GM21723 (cell line): ENCODE results near the gene DISC1.

Experiments
- ATAC-seq: cut with Tn5 transposase; IDR thresholded peaks from one replicate; pipeline ENCODE4 v1.9.1; 2021; ENCODE audit warnings: mild to moderate bottlenecking, moderate library complexity; ENCODE audit not compliant: unreplicated experiment

DISC1 gene

DNA sequence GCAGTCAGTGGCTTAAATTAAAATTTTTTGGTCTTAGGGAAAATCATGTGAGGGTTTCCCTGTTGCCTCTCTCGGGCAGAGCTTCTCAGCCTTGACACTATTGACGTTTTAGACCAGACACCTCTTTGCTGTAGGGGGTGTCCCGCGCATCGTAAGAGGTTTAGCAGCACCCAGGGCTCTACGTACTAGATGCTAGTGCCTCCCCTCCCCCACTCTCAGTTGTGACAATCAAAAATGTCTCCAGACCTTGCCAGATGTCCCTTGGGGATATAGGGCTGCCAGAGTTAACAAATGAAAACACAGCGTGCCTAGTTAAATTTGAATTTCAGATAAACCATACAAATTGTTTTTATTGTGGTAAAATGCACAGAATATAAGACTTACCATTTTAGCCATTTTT is 293.3 kb downstream of the DISC1 start:
- ATAC-seq: no peak

DNA sequence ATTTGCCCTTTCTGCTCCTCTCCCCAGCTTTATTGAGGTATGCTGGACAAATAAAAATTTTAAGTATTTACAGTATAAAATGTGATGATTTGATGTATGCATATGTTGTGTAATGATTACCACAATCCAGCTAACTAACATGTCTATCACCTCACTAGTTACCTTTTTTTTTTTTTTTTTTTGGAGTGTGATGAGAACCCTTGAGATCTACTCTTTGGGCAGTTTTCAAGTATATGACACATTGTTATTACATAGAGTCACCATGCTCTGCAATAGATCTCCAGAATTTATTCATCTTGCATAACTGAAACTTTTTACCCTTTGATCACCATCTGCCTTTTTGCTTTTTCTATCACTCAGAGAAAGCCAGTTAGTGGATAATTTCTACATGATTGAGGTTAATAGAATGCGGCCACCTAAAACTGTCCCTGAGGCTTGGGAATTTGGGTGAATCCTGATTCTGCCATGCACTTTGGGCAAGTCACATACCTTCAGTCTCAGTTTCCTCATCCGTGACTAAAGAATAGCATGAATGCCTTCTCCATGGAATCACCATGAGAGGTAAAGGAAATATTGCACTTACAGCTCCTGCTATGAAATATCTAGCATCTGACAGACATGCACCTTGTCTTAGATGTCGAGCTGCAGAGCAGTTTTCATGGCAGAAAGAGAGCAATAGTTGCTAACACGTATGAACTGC is 295.2 kb downstream of the DISC1 start:
- ATAC-seq: no peak

DNA sequence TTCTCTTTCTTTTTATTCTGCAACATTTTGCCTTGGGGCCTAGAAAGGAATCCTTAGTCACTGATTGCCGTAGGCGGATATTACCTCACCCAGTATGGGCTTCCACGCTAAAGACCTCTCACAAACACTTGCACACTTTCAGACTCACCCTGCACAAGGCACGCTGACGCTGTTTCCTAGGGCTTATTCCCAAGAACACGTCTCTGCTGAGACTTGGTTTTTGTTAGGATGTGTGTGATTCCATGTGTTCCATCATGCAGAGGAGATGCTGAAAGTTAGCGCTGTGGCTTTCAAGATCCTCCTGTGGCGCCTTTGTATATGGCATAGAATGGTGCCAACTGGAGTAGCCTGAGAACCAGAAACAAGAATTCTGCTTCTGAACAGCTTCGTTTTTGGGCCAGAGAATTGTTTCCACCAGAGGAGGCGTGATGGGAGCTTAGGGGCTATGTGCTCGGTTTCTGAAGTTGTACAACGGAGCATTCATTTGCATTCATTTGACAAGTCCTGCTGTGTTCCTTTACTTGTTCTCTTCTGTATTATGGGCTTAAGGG is 297.0 kb downstream of the DISC1 start:
- no peak for ATAC-seq

DNA sequence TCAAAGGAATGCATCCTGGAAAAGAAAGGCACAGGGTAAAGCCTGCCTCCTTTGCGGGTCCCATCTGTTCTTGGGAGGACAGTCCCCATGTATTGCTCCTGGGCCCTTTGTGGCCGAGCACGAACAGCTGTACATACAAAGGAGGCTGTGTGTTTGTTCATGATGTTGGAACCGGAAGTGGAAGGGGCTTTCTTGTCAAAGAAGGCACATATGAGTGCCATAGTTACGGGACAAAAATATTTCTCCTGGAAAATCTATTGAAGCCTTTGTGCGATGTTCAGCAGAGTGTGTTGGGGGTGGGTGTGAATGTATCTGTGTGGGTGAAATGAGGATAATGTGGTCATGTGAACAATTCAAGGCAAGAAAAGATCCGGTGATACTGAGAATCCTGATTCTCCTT is 297.6 kb downstream of the DISC1 start:
- no peak for ATAC-seq

DNA sequence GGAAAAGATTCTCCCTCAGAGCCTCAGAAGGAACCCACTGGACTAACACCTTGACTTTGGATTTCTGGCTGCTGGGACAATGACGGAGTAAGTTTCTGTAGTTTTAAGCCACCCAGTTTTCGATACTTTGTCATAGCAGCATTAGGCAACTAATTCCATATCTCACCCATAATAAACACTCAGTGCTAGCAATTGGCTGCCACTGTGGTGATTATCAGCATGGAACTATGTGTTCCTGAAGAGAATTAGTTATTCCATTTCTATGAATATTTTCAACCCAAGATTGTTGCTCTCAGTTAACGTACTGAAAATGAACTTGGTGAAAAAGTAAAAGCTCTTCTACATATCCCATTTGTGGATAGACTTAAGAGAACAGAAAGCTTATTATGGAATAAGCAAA is 299.3 kb downstream of the DISC1 start:
- ATAC-seq: no peak

DNA sequence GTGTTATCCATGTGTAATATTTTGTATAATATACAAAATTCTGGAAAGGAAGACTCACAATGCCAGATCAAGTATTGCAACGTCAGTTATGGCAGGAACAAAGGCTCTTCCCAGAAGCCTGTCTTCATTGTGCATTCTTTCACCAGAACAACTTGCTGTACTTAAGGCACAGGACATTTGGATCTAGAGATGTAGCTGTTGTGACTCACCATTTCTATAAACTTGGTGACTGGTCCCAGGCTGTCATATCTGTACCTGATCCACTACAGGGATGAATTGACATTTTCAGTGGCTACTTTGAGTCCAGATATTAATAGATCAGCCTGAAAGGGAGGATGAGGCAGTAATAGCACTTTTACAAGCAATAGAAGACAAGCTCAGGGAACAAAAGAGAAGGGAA is 299.8 kb downstream of the DISC1 start:
- no peak for ATAC-seq

DNA sequence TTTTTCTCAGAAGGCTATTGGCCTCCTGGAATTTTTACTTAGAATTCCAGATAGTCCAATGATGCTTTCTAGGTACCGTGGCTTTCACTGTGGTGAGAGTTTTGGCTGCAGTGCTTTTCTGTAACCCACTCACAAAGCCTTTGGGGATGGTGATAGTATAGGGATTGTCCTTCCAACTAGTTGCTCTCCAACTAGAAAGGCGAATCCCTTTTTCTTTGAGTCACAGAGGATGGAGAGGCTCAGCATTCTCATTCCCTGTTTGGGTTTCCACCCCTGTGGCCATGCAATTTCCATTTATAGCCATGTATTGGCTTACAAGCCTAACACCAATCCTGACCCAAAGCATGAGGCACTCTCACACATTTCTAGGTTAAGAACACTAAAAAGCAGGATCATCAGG is 300.3 kb downstream of the DISC1 start:
- ATAC-seq: no peak

DNA sequence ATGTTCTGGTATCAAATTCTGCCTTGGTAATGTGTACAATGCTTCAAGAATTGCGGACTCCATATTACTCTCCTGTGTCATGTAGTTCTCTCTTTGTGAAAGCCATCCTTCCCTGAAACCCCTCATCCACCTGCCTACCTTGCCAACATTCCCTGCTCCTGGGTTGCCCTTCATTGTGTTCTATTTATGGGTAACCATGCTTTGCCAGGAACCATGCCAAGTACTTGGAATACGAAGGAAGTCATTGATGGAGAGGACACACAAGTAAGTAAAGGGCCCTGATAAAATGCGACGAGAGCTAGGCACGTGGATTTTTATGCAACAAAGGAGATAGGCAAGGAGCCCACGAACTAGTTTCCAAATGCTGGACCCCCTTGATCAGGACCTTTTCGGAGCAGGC is 300.8 kb downstream of the DISC1 start:
- ATAC-seq: no peak

DNA sequence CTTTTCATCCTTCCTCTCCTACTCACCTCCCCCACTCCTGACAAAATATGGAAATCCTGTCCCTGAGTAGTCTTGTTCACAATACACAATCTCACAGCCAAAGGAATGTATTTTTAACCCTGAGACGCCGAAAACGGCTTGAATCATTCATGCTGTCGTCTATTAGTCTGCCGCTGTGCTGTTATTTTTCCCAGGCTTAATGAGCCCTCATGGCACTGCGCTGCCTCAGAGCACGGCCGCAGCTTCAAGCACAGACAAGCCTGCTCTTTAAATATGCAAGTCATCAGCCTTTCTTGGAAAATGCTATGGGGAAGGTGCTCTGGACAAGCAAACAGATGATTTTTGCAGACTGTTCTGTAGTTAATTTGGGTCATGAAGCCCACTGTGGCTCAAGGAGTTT is 302.7 kb downstream of the DISC1 start:
- ATAC-seq: no peak

DNA sequence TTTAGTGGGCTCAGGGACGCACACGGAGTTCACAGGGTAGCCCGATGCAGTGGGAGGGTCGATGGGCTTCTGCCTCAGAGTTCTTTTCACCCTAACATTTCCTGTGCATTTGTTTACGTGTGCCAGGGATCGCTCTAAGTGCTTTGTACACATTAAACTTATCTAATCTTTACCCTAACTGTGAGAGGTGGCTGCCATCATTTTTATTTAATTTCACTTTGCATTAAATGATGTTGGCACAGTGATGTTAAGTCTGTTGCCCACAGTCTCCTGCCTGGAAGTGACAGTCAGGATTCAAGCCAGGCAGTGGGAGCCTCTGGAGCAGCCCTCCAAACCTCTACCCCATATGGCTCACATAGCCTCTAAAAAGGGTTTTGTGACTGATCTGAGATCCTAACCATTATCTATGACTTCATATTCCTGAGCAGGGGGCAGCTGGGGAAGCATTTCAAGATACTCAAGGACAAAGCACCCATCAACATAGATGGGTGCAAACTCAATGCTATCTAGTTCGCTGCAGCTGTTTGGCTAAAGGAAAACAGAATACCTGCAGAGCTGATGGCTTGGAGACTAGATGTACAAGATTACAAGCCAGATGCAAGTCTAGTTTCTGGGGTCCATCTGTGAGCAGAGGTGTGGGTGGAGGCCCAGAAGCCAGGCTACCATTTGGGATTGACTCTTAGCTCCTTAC is 303.8 kb downstream of the DISC1 start:
- no peak for ATAC-seq

DNA sequence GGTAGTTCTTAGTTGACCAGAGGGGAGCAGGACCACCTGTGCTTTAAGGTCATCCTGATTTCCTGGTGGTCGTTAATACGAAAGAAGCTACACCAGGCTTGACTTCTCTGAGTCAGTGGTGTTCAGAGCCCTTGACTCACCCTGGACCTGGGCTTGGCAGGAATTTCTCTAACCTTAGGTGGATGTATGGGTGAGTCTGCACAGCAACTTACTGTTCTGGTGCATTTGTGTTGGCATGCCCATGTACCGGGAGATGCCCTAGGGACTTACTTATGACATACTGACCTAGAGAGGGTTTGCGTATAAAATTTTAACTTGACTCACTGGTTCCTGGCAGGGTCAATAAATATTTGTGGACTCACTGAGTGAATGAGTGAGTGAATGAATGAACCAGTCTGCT is 304.6 kb downstream of the DISC1 start:
- ATAC-seq: no peak

DNA sequence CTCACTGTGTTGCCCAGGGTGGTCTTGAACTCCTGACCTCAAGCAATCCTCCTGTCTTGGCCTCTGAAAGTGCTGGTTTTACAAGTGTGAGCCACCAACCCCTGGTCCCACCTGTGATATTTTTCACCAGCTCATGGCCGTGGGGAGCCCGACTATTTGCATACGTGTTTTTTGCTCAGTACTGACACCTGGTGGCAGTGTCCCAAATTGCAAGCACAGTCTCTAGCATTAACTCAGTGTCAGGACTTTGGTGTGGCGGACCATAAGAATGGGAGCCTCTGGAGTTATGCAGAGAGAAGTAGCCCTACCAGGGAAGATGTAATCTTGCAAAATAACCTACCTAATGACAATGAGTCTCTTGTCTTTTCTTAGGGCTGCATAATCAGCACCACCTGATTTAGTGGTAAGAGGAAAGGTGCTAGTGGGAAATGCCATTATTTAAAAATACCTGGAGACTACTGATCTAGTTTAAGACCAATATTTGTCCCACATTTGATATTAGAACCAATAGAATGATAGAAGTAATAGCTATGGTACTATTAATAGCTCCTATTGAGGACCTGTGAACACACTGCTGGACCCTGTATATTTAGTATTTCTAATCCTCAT is 305.4 kb downstream of the DISC1 start:
- no peak for ATAC-seq

DNA sequence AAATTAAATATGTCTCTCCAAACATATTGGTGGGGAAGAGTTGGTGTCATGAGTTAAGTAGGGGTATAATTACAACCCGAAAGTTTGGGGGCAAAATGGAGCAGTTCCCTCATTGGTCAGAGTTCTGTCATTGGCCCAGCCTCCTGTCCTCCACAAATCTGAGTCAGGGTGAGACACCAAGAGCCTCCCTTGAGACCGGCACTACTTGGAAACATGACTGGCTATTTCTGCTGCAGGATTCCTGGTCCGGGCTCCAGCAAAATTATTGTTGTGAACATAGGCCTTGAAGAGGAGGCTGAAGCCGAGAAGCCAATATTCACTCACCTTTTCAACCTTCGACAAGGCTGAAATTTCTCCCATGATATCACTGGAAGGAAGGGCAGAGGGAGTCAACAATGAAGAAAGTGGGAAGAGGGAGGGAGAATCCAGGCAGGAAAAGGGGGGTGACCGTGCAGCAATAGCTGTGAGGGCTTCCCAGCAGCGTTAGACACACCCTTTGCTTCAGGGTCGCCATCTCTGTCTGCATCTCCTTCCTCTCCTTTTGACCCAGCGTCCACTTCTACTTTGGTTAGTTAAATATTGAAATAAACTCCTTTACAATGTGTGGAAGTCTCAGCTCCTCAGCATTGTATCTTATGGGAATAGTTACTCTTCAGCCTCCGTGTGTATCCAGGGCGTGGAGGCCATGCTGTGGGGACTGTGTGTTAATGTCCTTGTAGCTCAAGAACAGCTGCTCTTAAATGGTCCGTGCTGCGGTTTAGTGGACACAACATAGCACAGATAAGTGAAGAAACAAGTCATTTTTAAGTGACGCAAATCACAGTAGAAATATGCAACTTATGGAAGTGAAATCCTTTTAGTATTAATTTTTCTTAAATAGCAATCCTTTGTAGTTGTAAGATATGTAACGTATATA is 307.4 kb downstream of the DISC1 start:
- no peak for ATAC-seq

DNA sequence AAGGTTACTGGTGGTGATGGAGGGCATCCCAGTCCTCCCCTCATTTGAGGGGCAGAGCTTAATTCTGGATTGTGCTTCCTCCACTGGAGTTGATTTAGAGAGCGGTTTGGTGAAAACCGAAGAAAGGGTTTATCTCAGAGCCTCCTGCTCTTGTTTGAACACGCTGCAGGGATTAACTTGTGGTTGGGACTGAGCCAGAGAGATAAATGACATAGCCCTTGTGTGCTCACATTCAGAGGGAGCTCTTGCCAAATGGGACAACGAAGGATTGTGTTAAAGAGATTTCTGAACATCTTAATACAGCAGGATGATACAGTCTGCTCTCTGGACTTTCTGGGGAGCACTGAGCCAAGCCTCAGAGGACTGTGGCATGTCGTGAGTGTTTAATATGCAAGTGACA is 308.2 kb downstream of the DISC1 start:
- ATAC-seq: no peak

DNA sequence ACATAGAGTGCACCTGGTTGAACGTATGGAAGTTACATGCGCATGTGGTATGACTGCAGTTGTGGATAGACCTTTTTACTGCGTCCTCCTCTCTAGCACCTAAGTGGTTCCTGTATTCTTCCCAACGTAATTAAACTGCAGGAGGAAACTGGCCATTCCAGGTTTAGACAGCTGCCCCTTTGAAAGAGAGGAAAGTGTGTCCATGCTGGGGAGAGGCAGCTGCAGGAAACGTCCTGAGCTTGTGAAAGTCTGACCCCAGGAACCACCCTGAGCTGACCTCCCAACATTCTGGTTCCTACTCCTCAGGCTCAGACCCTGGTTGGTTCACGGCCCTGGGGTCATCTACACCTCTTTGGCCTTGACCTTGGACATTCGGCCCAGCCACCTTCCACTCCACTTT is 309.3 kb downstream of the DISC1 start:
- ATAC-seq: no peak

DNA sequence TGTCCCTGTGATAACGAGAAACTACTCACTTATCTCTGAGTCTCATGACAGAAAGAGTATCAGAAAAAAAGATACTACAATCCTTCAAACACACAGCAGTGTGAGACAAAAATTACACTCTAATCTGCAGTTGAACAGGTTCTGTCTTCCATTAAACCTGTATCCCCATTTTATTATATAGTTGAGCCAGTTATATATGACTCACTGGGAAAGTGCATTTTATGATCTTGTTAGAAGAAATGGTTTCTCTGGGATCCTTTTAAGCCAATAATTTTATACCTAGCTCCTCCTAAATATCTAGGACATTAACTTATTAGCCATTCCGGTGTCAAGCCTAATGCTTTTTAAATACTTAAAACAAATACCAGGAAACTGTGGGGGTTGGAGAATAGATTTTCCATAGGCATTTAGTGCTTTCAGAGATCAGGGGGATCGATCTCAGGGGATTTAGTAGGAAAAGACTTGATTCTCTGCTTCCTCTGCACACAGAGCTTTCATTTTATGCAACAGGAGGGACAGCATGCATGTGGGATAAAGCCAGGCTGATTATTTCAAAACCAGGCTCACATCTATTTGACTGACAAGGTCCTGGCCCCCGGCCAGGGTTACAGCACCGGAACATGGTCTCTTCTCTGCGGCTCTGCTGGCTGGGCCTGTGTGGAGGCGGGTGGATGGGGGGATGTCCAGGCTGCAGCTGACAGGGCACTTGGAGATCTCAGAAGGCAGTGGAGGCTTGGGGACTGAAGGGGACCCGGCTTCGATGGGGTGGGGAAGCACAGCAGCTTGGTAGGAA is 310.6 kb downstream of the DISC1 start:
- no peak for ATAC-seq

DNA sequence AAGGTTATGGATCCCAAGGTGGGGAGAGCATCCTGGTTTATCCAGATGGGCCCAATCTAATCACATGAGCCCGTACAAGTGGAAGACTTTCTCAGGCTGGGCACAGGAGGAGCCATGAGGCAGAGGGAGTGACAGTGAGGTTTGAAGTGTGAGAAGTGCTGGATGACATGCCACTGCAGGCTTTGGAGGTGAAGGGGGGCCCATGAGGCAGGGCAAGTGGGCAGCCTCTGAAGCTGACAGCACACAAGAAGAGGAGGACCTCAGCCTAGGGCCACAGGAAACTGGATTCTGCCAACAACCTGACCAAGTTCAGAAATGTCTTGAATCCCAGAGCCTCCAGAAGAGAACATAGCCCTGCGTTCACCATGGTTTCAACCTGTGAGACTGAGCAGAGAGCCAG is 311.6 kb downstream of the DISC1 start:
- no peak for ATAC-seq

DNA sequence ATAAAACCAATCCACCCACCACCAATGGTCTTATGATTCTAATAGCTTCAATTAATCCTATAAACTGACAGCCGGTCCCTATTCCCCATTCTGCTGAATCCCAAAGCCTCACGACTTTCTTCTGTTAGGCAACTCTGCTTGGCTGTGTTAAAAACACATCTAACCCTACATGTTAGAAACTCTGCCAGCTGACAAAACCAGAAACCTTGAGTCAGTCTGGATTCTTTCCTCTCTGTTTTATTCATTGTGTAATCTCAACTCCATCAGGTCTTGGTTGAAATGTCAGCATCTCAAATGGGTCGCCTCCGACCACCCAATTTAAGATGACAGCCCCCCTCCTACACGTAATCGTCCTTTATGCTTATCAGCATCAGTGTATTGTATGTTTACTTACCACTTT is 312.1 kb downstream of the DISC1 start:
- no peak for ATAC-seq

DNA sequence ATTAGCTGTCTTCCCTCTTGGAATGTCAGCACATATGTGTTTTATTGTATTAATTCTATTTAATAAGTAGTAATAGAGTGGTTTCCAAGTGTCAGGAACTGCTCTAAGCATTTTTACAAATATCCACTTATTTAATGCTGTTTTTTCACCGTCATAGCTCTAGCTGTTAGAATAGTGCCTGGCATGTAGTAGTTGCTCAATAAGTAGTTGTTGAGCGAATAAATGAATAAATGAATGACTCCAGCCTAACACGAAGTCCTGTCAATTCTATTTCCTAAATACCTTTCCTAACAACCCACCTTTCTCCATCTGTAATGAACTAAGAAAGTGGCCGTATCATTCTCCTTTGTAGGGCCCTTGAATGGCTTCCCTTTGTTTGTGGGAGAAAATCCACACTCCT is 312.5 kb downstream of the DISC1 start:
- no peak for ATAC-seq

DNA sequence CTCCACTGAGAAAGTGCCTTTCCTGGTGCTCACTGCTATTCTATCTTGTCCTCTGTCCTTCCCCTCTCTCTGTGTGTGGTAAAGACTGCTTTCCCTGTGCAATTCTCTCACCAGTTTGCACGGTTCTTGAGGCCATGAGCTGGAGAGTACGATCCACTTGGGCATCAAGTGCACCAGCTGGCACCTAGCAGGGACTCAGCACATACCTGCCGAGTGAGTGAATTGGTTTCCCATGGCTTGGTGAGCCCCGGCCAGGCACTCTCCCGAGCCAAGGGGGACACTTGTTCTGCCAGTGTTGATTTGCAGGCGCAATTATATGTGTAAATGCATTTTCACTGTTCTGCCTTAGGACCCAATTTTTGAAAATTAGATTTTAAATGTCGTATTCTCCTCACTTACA is 313.5 kb downstream of the DISC1 start:
- no peak for ATAC-seq
